Ishikawa (cell line): ENCODE measurements around the gene COX7B2.

ENCODE experiments used
- CEBPB ChIP-seq: IDR thresholded peaks from 2 replicates; pipeline ENCODE4 v1.6.1; 2012
- CREB1 ChIP-seq: IDR thresholded peaks from 2 replicates; pipeline ENCODE4 v1.6.1; 2012; ENCODE audit warnings: low read depth
- EGR1 ChIP-seq: IDR thresholded peaks from 2 replicates; pipeline ENCODE4 v1.6.1; 2012
- EP300 ChIP-seq: IDR thresholded peaks from 2 replicates; pipeline ENCODE4 v1.6.1; 2012; ENCODE audit warnings: borderline replicate concordance
- FOXM1 ChIP-seq: IDR thresholded peaks from 2 replicates; pipeline ENCODE4 v1.6.1; 2012; ENCODE audit warnings: low read depth, borderline replicate concordance
- MAX ChIP-seq: IDR thresholded peaks from 2 replicates; pipeline ENCODE4 v1.6.1; 2012
- NFIC ChIP-seq: IDR thresholded peaks from 2 replicates; pipeline ENCODE4 v1.6.1; 2012
- RAD21 ChIP-seq: IDR thresholded peaks from 2 replicates; pipeline ENCODE4 v1.6.1; 2012; ENCODE audit warnings: low read depth
- REST ChIP-seq: IDR thresholded peaks from 2 replicates; pipeline ENCODE4 v1.6.1; 2012; ENCODE audit warnings: low read depth, mild to moderate bottlenecking
- TAF1 ChIP-seq: IDR thresholded peaks from 2 replicates; pipeline ENCODE4 v1.6.1; 2012; ENCODE audit warnings: low read depth, mild to moderate bottlenecking
- TCF12 ChIP-seq: IDR thresholded peaks from 2 replicates; pipeline ENCODE4 v1.6.1; 2012; ENCODE audit warnings: low read depth
- TEAD4 ChIP-seq: IDR thresholded peaks from 2 replicates; pipeline ENCODE4 v1.6.1; 2012
- USF1 ChIP-seq: IDR thresholded peaks from 2 replicates; pipeline ENCODE4 v1.6.1; 2012
- YY1 ChIP-seq: IDR thresholded peaks from 2 replicates; pipeline ENCODE4 v1.6.1; 2012; ENCODE audit warnings: low read depth
- ZBTB7A ChIP-seq: IDR thresholded peaks from 2 replicates; pipeline ENCODE4 v1.6.1; 2012; ENCODE audit warnings: low read depth

Gene COX7B2

GRCh38 chr4:46852800-46853199 is 56.2 kb downstream of the COX7B2 start:
- TF ChIP-seq YY1 (no peak), EGR1 (no peak), CEBPB (no peak), NFIC (no peak), CREB1 (no peak), EP300 (no peak), TCF12 (no peak), TEAD4 (no peak), TAF1 (no peak), FOXM1 (no peak), REST (no peak)

GRCh38 chr4:46850026-46850425 is 59.0 kb downstream of the COX7B2 start:
- TF ChIP-seq MAX (no peak), TCF12 (no peak), YY1 (no peak), NFIC (no peak), RAD21 (no peak), TEAD4 (no peak), EP300 (no peak)

GRCh38 chr4:46844325-46844917 is 64.6 kb downstream of the COX7B2 start:
- TF ChIP-seq USF1 (0 out of 2 replicates have a peak, but pooled peaks have one; percentile 42), CREB1 (no peak), MAX (peak; percentile 32; the same call in 1 of the 2 replicates), RAD21 (peak; percentile 66), YY1 (no peak), TEAD4 (no peak)

- TF ChIP-seq TEAD4 (no peak), TAF1 (no peak), CREB1 (no peak), ZBTB7A (no peak), YY1 (no peak), TCF12 (no peak), NFIC (no peak), CEBPB (no peak), RAD21 (no peak), EGR1 (no peak), FOXM1 (no peak), EP300 (no peak), USF1 (no peak), REST (no peak), MAX (no peak)
Measured at GRCh38 chr4:46839128-46839527, 69.9 kb downstream of the COX7B2 start.

- no peak for TF ChIP-seq NFIC
- no peak for TF ChIP-seq USF1
Measured at GRCh38 chr4:46837639-46838038, 71.4 kb downstream of the COX7B2 start.

- TF ChIP-seq CEBPB (no peak), NFIC (no peak), REST (no peak), YY1 (no peak), CREB1 (no peak), ZBTB7A (no peak), TAF1 (no peak), USF1 (no peak), TEAD4 (no peak), EP300 (no peak), TCF12 (no peak), MAX (no peak), FOXM1 (no peak), RAD21 (no peak), EGR1 (no peak)
Measured at GRCh38 chr4:46836584-46836983, 72.5 kb downstream of the COX7B2 start.
